Stimulated activated CD8-positive, alpha-beta memory T cell treated with anti-CD3 and anti-CD28 coated beads, Interleukin-2, amount 100 ng/mL, for 1 hour (primary cell): ENCODE measurements around the gene LMF1.

Source experiments
- DNase-seq, 2 donors: peaks; one replicate each; pipeline ENCODE4 v3.0.0-alpha.2; 2020; ENCODE audit warnings: low read depth in 2 of 2

The LMF1 gene

GRCh38 chr16:813916-814412, 156.8 kb downstream of the LMF1 start:
- DNase-seq, result no peak

GRCh38 chr16:813204-813915, 157.4 kb downstream of the LMF1 start:
- DNase-seq, result peak in 1 of 2 donors; percentile 18

GRCh38 chr16:808085-808386, 162.7 kb downstream of the LMF1 start:
- no peak for DNase-seq

- DNase-seq, result peak; percentile 66 to 67
Measured at GRCh38 chr16:807347-808084, 163.3 kb downstream of the LMF1 start.

- DNase-seq, result no peak
Measured at GRCh38 chr16:805474-805873, 165.3 kb downstream of the LMF1 start.

GRCh38 chr16:804193-805048, 166.4 kb downstream of the LMF1 start:
- no peak for DNase-seq

GRCh38 chr16:803754-804080, 167.1 kb downstream of the LMF1 start:
- no peak for DNase-seq
